ENCODE results near the gene DRC3. TPM values are rescaled to one million over a fixed set of nuclear protein-coding genes. Genes with fewer than 3 reads are reported as not detected.
A peak's percentile ranks its signal among the peaks of the same experiment; 100 is the strongest.

Gene DRC3
- total and polyA plus RNA-seq, 7 donors, result 0.39 to 1.8 (median 0.69) TPM

GRCh38 chr17:17963066-17963465 is 9.6 kb upstream of the DRC3 start:
- TF ChIP-seq, protein P1, sequence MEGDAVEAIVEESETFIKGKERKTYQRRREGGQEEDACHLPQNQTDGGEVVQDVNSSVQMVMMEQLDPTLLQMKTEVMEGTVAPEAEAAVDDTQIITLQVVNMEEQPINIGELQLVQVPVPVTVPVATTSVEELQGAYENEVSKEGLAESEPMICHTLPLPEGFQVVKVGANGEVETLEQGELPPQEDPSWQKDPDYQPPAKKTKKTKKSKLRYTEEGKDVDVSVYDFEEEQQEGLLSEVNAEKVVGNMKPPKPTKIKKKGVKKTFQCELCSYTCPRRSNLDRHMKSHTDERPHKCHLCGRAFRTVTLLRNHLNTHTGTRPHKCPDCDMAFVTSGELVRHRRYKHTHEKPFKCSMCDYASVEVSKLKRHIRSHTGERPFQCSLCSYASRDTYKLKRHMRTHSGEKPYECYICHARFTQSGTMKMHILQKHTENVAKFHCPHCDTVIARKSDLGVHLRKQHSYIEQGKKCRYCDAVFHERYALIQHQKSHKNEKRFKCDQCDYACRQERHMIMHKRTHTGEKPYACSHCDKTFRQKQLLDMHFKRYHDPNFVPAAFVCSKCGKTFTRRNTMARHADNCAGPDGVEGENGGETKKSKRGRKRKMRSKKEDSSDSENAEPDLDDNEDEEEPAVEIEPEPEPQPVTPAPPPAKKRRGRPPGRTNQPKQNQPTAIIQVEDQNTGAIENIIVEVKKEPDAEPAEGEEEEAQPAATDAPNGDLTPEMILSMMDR (IDR thresholded peaks at IDR 0.05), result no peak
- 68 to 80% (median 75%) methylated on average over 4 of the region's 4 CpGs for WGBS, 3 donors
- Histone ChIP-seq H3K4me3 (no peak overlapping the region), H3K27me3 (ENCODE audit: insufficient read depth in 3 of 3, low read length in 2 of 3) (no peaks in the 10 kb centered on the region), H3K9me3 (no peaks in the 10 kb centered on the region), H3K27ac (no peak overlapping the region), H3K4me1 (peaks cover 59% of the 10 kb centered on the region), H3K36me3 (ENCODE audit: insufficient read depth in 1 of 2, low read depth in 1 of 2) (no peaks in the 10 kb centered on the region)
- intact Hi-C loops (cut with DNase I), result no loop called here
- ATAC-seq, result no peak
- no peak for DNase-seq

DNA sequence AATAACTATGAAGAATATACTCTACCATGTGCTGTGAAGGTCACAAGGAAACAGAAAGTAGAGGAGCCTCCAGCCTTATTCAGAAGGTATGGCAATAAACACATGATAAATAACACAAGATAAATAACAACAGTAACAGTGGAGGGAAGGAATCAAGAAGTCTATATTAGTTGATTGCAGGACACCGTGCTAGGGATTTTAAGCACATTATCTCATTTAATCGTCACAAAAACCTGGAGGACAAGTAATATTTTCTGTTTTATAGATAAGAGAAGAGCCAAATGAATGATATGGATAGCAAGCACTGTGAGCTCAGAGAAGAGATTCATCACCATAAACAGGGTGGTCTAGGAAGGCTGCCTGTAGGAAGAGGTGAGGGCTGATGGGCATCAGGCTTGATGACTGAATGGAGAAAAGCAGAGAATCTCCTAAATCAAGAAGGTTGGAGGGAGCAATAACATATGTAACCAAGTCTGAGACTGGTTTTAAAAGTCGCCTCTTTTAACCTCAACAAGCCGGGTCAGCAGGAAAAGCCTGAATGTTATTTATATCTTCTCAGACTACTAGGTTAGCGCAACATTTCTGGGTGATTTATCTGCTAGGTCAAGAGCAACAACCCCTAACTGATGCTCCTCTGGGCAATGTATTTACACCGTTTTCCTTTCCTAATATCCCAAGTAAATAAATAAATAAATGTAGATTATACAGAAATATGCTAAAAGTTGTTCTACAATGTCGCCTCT is 8.8 kb upstream of the DRC3 start:
- peaks cover 51% of the 10 kb centered on the region for H3K4me1 ChIP-seq
- 51 to 65% (median 56%) methylated on average over 7 of the region's 7 CpGs for WGBS, 3 donors
- no peaks in the 10 kb centered on the region for H3K36me3 ChIP-seq (ENCODE audit: insufficient read depth in 1 of 2, low read depth in 1 of 2)
- H3K4me3 ChIP-seq, result no peak overlapping the region
- H3K27me3 ChIP-seq (ENCODE audit: insufficient read depth in 3 of 3, low read length in 2 of 3), result no peaks in the 10 kb centered on the region
- DNase-seq (no peak), ATAC-seq (peak in 3 of 4 donors; percentile 42 to 69 (median 63))
- intact Hi-C loops (cut with DNase I), result no loop called here
- TF ChIP-seq, protein P1 (IDR thresholded peaks at IDR 0.05), result no peak
- peak overlapping the region; percentile 7 for H3K27ac ChIP-seq
- H3K9me3 ChIP-seq, result no peaks in the 10 kb centered on the region

DNA sequence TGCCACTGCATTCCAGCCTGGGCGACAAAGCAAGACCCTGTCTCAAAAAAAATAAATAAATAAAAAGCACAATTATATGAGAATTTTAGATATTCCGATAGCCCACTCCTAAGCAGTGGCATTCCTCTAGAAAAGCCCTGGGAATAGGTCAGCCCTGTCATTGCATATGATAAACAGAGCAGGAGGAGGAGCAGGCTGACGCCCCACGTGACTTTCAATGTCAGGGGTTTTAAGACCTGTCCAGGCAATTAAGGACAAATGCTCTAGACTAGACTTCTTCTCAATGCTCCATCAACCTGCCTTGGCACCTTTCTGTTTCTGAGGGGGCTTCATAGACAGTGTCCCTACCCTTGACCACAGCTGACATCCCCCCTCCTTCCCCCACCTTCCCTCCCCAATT is 8.0 kb upstream of the DRC3 start:
- DNase-seq (no peak), ATAC-seq (no peak)
- no peaks in the 10 kb centered on the region for H3K9me3 ChIP-seq
- H3K4me1 ChIP-seq, result peaks cover 46% of the 10 kb centered on the region
- TF ChIP-seq, protein P1 (IDR thresholded peaks at IDR 0.05), result no peak
- 75 to 82% (median 80%) methylated on average over 4 of the region's 4 CpGs for WGBS, 3 donors
- no peaks in the 10 kb centered on the region for H3K36me3 ChIP-seq (ENCODE audit: insufficient read depth in 1 of 2, low read depth in 1 of 2)
- no peak overlapping the region for H3K4me3 ChIP-seq
- H3K27me3 ChIP-seq (ENCODE audit: insufficient read depth in 3 of 3, low read length in 2 of 3), result no peaks in the 10 kb centered on the region
- peak overlapping the region; percentile 7 for H3K27ac ChIP-seq
- intact Hi-C loops (cut with DNase I), result loop anchor here (5.0 kb wide), 2 partner anchors 32 to 42 kb away; no protein-coding TSS in a partner anchor

GRCh38 chr17:17965152-17965721 is 7.4 kb upstream of the DRC3 start:
- Histone ChIP-seq H3K27ac (no peak overlapping the region), H3K4me1 (peaks cover 45% of the 10 kb centered on the region), H3K27me3 (ENCODE audit: insufficient read depth in 3 of 3, low read length in 2 of 3) (no peaks in the 10 kb centered on the region), H3K36me3 (ENCODE audit: insufficient read depth in 1 of 2, low read depth in 1 of 2) (no peaks in the 10 kb centered on the region), H3K9me3 (no peaks in the 10 kb centered on the region), H3K4me3 (no peak overlapping the region)
- ATAC-seq (no peak), DNase-seq (no peak)
- TF ChIP-seq, protein P1 (IDR thresholded peaks at IDR 0.05), result no peak
- WGBS, 3 donors, result 79 to 90% (median 82%) methylated on average over 2 of the region's 2 CpGs
- intact Hi-C loops (cut with DNase I), result loop anchor here (5.0 kb wide), 2 partner anchors 33 to 43 kb away; no protein-coding TSS in a partner anchor
